ENCODE results near the gene DHRS13.

Gene DHRS13

DNA sequence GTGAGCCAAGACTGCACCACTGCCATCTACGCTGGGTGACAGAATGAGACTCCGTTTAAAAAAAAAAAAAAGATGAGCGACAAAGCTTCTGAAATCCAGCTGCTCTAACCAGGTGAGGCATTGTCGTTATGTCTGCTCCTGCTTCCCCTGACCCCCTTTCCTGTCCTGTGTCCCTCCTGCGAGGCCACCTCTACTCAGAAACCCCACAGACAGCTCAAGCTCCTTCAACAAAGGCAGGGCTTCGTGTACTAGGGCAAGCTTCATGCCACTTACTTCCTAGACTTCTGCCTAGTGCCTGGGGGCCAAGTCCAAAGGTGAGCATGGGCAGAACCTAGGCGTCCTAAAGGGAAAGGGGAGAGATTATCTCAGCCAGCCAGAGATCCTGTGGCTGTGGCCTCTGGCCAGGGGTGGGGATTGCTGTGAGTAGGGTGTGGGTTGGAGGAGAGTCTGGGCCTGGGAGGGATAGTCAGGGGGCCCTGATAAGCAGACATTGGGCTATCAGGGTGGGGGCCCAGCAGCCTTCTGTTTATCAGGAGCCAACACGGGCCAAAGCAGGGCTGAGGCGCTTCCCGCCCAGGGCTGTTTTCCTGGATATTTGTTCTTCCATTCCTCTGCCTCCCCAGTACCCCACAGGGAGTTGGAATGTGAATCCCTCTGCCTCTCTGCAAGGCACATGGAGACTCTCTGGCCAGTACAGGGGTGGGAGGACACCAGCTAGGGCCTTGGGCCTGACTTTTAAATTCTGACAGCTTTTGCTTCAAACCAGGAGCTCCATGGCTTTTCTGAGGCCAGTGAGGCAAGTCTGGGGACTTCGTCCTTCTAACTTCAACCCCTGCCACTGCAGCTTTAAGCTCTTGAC is 37.7 kb downstream of the DHRS13 start:
- DNase-seq (ENCODE audit: low read depth) = no peak
- TF ChIP-seq, protein P1, sequence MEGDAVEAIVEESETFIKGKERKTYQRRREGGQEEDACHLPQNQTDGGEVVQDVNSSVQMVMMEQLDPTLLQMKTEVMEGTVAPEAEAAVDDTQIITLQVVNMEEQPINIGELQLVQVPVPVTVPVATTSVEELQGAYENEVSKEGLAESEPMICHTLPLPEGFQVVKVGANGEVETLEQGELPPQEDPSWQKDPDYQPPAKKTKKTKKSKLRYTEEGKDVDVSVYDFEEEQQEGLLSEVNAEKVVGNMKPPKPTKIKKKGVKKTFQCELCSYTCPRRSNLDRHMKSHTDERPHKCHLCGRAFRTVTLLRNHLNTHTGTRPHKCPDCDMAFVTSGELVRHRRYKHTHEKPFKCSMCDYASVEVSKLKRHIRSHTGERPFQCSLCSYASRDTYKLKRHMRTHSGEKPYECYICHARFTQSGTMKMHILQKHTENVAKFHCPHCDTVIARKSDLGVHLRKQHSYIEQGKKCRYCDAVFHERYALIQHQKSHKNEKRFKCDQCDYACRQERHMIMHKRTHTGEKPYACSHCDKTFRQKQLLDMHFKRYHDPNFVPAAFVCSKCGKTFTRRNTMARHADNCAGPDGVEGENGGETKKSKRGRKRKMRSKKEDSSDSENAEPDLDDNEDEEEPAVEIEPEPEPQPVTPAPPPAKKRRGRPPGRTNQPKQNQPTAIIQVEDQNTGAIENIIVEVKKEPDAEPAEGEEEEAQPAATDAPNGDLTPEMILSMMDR (conservative IDR thresholded peaks at IDR 0.05; ENCODE audit: low read length) = no peak
- no peak overlapping the region for H3K4me3 ChIP-seq (ENCODE audit: low read length)

GRCh38 chr17:28863953-28864352 is 38.9 kb downstream of the DHRS13 start:
- H3K4me3 ChIP-seq (ENCODE audit: low read length) = no peak overlapping the region
- TF ChIP-seq, protein P1 (conservative IDR thresholded peaks at IDR 0.05; ENCODE audit: low read length) = no peak
- DNase-seq (ENCODE audit: low read depth) = no peak

GRCh38 chr17:28862561-28862960 is 40.3 kb downstream of the DHRS13 start:
- H3K4me3 ChIP-seq (ENCODE audit: low read length) = no peak overlapping the region
- no peak for DNase-seq (ENCODE audit: low read depth)
- TF ChIP-seq, protein P1 (conservative IDR thresholded peaks at IDR 0.05; ENCODE audit: low read length) = no peak

DNA sequence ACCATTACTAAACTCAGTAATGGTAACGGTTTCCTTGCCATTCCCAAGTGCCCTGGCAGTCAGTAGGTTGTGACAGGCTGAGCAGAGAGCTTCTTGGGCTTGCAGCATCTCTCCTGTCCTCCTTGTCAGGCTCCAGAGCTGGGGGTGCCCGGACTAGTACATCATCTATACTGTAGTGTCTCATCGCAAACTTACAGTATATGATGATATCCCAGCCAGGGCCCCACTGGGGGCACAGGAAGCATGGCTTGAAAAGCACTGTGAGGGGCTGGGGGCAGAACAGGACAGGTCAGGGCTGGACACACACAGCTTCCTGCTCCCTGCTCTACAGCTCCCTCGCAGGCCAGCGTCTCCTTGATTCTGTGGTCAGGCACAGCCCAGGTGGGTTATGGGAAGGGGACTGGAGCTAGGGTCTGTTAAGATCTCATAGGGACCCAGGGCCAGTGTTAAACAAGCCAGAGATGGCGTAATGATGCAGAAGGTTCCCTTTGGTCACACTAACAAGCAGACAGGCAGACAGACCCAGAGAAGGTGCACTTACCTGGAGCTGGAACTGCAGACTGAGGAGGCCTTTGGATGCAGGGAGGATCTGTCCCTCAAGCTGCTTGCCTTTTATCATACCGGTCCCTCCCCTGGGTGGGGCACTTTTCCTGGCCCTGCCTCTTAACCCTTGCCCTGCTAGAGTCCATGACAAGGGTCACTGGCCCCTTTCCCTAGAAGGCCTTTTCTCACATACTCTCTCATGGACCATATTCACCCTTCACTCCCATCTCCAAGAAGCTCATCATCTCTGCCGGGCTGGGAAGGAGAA is 41.3 kb downstream of the DHRS13 start:
- DNase-seq (ENCODE audit: low read depth) = no peak
- TF ChIP-seq, protein P1 (conservative IDR thresholded peaks at IDR 0.05; ENCODE audit: low read length) = no peak
- no peak overlapping the region for H3K4me3 ChIP-seq (ENCODE audit: low read length)

GRCh38 chr17:28860363-28860808 is 42.5 kb downstream of the DHRS13 start:
- TF ChIP-seq, protein P1 (conservative IDR thresholded peaks at IDR 0.05; ENCODE audit: low read length) = no peak
- no peak for DNase-seq (ENCODE audit: low read depth)
- H3K4me3 ChIP-seq (ENCODE audit: low read length) = no peak overlapping the region

- H3K4me3 ChIP-seq (ENCODE audit: low read length) = no peak overlapping the region
- no peak for DNase-seq (ENCODE audit: low read depth)
- TF ChIP-seq, protein P1 (conservative IDR thresholded peaks at IDR 0.05; ENCODE audit: low read length) = no peak
Observed at GRCh38 chr17:28858801-28859355, 44.0 kb downstream of the DHRS13 start.
